ENCODE measurements around the gene IQGAP3. TPM values are rescaled to one million over a fixed set of nuclear protein-coding genes. Genes with fewer than 3 reads are reported as not detected.
A peak's percentile ranks its signal among the peaks of the same experiment; 100 is the strongest.
"Not testable (repeated sequence)": the region's sequence is repeated elsewhere in the genome, so short reads cannot be mapped to it uniquely, and the experiment has no call there.

IQGAP3 gene
- total RNA-seq, 1 donor from 2014 or later: 0.36 TPM

GRCh38 chr1:156615946-156616345 is 43.6 kb upstream of the IQGAP3 start:
- no peak overlapping the region for H3K4me3 ChIP-seq
- no peaks in the 10 kb centered on the region for H3K27me3 ChIP-seq (ENCODE audit: low read depth)
- H3K27ac ChIP-seq (replicated peaks): peak overlapping the region; percentile 85
- peaks cover 29% of the 10 kb centered on the region for H3K4me1 ChIP-seq
- DNase-seq: no peak
- H3K9me3 ChIP-seq (replicated peaks): no peaks in the 10 kb centered on the region
- TF ChIP-seq, protein P1, sequence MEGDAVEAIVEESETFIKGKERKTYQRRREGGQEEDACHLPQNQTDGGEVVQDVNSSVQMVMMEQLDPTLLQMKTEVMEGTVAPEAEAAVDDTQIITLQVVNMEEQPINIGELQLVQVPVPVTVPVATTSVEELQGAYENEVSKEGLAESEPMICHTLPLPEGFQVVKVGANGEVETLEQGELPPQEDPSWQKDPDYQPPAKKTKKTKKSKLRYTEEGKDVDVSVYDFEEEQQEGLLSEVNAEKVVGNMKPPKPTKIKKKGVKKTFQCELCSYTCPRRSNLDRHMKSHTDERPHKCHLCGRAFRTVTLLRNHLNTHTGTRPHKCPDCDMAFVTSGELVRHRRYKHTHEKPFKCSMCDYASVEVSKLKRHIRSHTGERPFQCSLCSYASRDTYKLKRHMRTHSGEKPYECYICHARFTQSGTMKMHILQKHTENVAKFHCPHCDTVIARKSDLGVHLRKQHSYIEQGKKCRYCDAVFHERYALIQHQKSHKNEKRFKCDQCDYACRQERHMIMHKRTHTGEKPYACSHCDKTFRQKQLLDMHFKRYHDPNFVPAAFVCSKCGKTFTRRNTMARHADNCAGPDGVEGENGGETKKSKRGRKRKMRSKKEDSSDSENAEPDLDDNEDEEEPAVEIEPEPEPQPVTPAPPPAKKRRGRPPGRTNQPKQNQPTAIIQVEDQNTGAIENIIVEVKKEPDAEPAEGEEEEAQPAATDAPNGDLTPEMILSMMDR (IDR thresholded peaks at IDR 0.05; ENCODE audit: borderline replicate concordance): no peak
- intact Hi-C loops (cut with micrococcal nuclease): no loop called here
- H3K36me3 ChIP-seq: no peaks in the 10 kb centered on the region

DNA sequence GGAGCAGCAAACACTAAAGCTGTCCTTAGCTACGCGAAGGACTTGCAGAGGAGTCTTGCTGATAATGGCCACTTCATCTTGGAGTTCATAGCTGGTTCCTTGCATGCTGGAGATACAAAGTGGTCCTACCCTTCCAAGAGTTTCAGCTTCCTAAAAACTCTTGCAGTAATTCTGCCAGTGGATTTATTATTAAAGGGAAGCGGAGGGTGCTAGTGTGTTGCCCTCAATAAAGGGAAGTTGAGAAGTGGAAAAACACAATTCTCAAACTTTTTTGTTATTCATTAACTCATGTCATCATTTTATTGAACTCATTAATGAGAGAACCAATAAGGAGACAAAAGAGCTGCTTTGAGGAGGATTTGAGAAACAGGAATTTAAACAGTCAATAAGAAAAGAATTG is 40.3 kb upstream of the IQGAP3 start:
- TF ChIP-seq, protein P1 (IDR thresholded peaks at IDR 0.05; ENCODE audit: borderline replicate concordance): no peak
- peaks cover 7% of the 10 kb centered on the region for H3K27me3 ChIP-seq (ENCODE audit: low read depth)
- no peak overlapping the region for H3K27ac ChIP-seq (replicated peaks)
- DNase-seq: no peak
- H3K4me1 ChIP-seq: peaks cover 37% of the 10 kb centered on the region
- no peak overlapping the region for H3K4me3 ChIP-seq
- intact Hi-C loops (cut with micrococcal nuclease): no loop called here
- no peaks in the 10 kb centered on the region for H3K36me3 ChIP-seq
- H3K9me3 ChIP-seq (replicated peaks): no peaks in the 10 kb centered on the region

DNA sequence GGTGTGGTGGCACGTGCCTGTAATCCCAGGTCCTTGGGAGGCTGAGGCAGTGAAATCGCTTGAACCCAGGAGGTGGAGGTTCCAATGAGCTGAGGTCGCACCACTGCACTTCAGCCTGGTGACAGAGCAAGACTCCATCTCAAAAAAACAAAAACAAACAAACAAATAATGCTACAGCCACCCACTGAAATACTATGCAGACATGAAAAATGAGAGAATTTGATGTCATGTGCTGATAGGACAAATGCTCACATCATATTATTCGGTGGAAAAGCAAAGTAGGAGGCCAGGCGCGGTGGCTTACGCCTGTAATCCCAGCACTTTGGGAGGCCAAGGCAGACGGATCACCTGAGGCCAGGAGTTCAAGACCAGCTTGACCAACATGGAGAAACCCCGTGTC is 37.7 kb upstream of the IQGAP3 start:
- H3K36me3 ChIP-seq; H3K4me3 ChIP-seq; H3K27ac ChIP-seq (replicated peaks); H3K27me3 ChIP-seq (ENCODE audit: low read depth); intact Hi-C loops (cut with micrococcal nuclease); H3K9me3 ChIP-seq (replicated peaks); DNase-seq: not testable (repeated sequence)
- peaks cover 17% of the 10 kb centered on the region for H3K4me1 ChIP-seq

DNA sequence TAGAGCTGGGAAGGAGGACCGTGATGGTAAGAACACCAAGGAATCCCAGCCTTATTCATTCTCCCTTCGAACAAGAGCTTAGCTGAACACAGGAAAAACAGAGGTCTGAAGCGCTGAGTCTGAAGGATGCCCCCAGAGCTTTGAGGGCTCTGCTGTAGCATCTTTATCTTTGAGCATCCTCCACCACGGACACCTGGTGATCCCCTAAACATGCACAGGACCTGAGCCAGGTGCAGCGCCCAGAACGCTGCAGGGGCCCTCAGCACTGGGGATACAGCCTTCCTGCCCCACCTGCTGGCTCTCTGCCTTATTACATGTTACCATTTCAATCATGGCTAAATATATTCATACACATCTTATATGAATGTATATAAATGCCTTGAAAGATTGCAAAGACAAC is 36.6 kb upstream of the IQGAP3 start:
- no peak for DNase-seq
- no peaks in the 10 kb centered on the region for H3K9me3 ChIP-seq (replicated peaks)
- no peak overlapping the region for H3K4me3 ChIP-seq
- intact Hi-C loops (cut with micrococcal nuclease): loop anchor here (10.0 kb wide), 1 partner anchor 154 kb away; no protein-coding TSS in a partner anchor
- TF ChIP-seq, protein P1 (IDR thresholded peaks at IDR 0.05; ENCODE audit: borderline replicate concordance): peak; percentile 40
- peaks cover 9% of the 10 kb centered on the region for H3K4me1 ChIP-seq
- no peaks in the 10 kb centered on the region for H3K36me3 ChIP-seq
- H3K27me3 ChIP-seq (ENCODE audit: low read depth): peaks cover 7% of the 10 kb centered on the region
- H3K27ac ChIP-seq (replicated peaks): no peak overlapping the region

DNA sequence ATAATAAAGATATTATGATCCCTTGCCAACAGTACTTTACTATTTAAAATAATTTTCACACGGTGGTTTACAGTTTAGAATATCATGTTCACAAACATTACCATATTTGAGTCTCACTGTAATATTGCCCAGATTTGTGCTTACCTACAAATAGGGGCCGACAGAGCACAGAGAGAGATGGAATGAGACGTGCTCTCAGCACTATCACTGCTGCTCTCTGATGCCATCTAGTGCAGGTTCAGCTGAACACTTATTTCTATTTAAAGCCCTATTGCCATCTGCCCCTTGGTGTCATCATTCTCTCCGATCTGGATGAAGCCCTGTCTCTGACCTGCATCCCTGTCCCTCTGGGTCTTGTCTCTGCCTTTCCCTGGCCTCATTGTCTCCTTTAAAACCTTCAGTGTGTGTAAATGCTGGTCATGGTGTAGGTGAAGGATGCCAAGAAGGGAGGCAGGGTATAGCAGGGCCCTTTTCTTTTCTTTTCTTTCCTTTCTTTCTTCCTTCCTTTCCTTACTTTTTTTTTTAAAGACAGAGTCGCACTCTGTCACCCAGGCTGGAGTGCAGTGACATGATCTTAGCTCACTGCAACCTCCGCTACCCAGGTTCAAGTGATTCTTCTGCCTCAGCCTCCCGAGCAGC is 35.8 kb upstream of the IQGAP3 start:
- Histone ChIP-seq H3K27me3 (ENCODE audit: low read depth) (peaks cover 7% of the 10 kb centered on the region), H3K36me3 (no peaks in the 10 kb centered on the region), H3K4me1 (peaks cover 9% of the 10 kb centered on the region), H3K4me3 (no peak overlapping the region), H3K9me3 (replicated peaks) (no peaks in the 10 kb centered on the region), H3K27ac (replicated peaks) (no peak overlapping the region)
- intact Hi-C loops (cut with micrococcal nuclease): loop anchor here (10.0 kb wide), 1 partner anchor 153 kb away; no protein-coding TSS in a partner anchor
- no peak for DNase-seq
- TF ChIP-seq, protein P1 (IDR thresholded peaks at IDR 0.05; ENCODE audit: borderline replicate concordance): peak; percentile 88

DNA sequence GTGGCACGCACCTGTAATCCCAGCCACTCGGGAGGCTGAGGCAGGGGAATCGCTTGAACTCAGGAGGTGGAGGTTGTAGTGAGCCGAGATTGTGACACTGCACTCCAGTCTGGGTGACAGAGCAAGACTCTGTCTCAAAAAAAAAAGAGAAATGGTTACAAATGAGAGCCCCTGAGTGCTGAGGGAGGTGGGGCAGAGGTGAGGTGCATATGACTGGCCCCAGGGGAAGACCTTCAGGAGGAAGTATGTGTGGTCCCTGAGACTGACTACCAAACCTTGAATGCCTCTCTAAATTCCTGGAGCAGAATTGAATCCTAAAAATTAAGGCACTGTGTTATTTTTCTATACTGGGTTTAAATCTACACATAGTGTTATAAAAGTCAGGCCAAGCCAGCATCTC is 35.0 kb upstream of the IQGAP3 start:
- peaks cover 15% of the 10 kb centered on the region for H3K4me1 ChIP-seq
- not testable (repeated sequence) for H3K27me3 ChIP-seq (ENCODE audit: low read depth); H3K27ac ChIP-seq (replicated peaks); H3K9me3 ChIP-seq (replicated peaks); H3K4me3 ChIP-seq; H3K36me3 ChIP-seq; DNase-seq
- intact Hi-C loops (cut with micrococcal nuclease): loop anchor here (10.0 kb wide), 1 partner anchor 153 kb away; no protein-coding TSS in a partner anchor

All from left ventricle myocardium inferior (tissue), 1 donor.